Astrocyte of the spinal cord (primary cell): Measurements from ENCODE around the gene UQCC2.
A peak's percentile ranks its signal among the peaks of the same experiment; 100 is the strongest.

Experiments
- DNase-seq: peaks from one replicate; pipeline ENCODE4 v3.0.0; 2011; ENCODE audit warnings: low read depth, low spot score
- H3K4me3 ChIP-seq: 2 replicates; pipeline ENCODE4 v1.5.1; 2011; ENCODE audit warnings: low read depth, mild to moderate bottlenecking, low read length, moderate library complexity
- in situ Hi-C: cut with HindIII; loops from 2 replicates; pipeline ENCODE4 v1.10.0; 2017; ENCODE audit warnings: low sequenced_read_pairs
- TF ChIP-seq, protein P1 (sequence below): IDR thresholded peaks from 2 replicates; pipeline ENCODE4 v1.5.1; 2012; ENCODE audit warnings: low read depth, mild to moderate bottlenecking, low read length, inconsistent platforms

UQCC2 gene

DNA sequence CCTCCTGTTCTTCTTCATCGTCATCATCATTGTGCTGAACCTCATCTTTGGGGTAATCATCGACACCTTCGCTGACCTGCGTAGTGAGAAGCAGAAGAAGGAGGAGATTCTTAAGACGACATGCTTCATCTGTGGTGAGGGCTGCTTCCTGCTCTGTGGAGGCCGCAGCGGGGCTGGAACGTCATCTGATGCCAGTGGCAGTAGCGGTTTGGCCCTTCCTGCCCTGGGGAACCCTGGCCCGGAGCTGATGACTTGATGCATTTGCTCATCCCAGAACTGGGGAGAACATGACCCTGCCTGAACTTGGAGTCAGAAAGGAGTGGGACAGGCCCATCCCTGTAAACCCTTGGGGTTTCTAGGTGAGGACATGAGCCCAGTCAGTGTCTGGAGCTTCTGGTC, 18.7 kb downstream of the UQCC2 start:
- in situ Hi-C loops = no loop called here
- DNase-seq = no peak
- H3K4me3 ChIP-seq = no peak overlapping the region
- TF ChIP-seq, protein P1, sequence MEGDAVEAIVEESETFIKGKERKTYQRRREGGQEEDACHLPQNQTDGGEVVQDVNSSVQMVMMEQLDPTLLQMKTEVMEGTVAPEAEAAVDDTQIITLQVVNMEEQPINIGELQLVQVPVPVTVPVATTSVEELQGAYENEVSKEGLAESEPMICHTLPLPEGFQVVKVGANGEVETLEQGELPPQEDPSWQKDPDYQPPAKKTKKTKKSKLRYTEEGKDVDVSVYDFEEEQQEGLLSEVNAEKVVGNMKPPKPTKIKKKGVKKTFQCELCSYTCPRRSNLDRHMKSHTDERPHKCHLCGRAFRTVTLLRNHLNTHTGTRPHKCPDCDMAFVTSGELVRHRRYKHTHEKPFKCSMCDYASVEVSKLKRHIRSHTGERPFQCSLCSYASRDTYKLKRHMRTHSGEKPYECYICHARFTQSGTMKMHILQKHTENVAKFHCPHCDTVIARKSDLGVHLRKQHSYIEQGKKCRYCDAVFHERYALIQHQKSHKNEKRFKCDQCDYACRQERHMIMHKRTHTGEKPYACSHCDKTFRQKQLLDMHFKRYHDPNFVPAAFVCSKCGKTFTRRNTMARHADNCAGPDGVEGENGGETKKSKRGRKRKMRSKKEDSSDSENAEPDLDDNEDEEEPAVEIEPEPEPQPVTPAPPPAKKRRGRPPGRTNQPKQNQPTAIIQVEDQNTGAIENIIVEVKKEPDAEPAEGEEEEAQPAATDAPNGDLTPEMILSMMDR = no peak

DNA sequence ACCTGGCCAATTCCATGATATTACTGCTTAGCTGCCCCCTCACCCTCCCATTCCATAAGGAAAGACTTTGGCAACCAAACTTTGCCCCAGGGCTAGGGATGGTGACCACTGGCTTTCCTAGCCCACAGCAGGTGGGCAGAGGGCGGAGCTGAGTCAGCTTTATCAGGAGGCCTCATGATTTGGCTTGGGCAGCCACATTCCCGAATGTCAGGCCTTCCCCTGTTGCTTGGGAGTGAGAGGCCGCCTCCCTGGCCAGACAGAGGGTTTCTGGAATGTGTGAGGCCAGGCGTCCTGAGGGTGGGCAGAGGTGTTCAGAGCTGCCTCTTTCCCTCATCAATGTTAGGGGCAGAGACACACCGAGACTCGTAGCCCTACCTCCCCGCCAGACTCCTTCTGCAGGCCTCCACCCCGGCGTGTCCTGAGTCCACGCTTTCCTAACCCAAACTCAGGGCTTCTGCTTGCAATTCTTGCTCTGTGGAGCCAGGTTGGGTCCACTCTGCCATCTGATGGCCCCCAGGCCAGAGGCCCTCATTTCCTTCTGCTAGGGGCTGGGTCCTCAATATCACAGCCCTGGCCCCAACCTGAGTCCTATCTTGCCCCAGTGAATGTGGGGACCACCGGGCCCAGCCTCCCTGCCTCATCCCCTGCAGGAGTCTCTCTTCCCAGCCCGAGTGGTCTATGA, 19.3 kb downstream of the UQCC2 start:
- DNase-seq = peak; percentile 35
- TF ChIP-seq, protein P1 = no peak
- in situ Hi-C loops = no loop called here
- H3K4me3 ChIP-seq = no peak overlapping the region

GRCh38 chr6:33691456-33692077, 19.9 kb downstream of the UQCC2 start:
- in situ Hi-C loops = no loop called here
- H3K4me3 ChIP-seq = no peak overlapping the region
- TF ChIP-seq, protein P1 = no peak
- DNase-seq = no peak

GRCh38 chr6:33690766-33691165, 20.7 kb downstream of the UQCC2 start:
- no peak overlapping the region for H3K4me3 ChIP-seq
- in situ Hi-C loops = no loop called here
- TF ChIP-seq, protein P1 = no peak
- no peak for DNase-seq

DNA sequence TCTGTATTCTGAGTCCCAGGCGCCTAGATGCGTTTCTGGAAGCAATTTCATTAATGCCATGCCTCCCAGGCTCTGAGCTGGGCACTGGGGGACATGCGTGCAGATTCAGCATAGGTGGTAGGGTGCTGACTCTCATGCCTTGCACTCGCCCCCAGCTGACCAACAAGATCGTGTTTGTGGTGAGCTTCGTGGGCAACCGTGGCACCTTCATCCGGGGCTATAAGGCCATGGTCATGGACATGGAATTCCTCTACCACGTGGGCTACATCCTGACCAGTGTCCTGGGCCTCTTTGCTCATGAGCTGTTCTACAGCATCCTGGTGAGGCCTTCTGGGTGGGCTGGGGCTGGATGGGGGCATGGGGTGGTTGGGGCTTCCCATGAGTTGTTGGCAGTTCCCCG, 21.6 kb downstream of the UQCC2 start:
- no peak overlapping the region for H3K4me3 ChIP-seq
- TF ChIP-seq, protein P1 = no peak
- in situ Hi-C loops = no loop called here
- DNase-seq = no peak

- in situ Hi-C loops = no loop called here
- TF ChIP-seq, protein P1 = no peak
- H3K4me3 ChIP-seq = no peak overlapping the region
- no peak for DNase-seq
Observed at GRCh38 chr6:33689148-33689494, 22.4 kb downstream of the UQCC2 start.
